NB4 (cell line): Measurements from ENCODE around the gene DDC.

Experiments used
- CTCF ChIP-seq: IDR thresholded peaks from one replicate; pipeline ENCODE4 v1.5.1; 2012; ENCODE audit warnings: low read depth, low read length
- POLR2A ChIP-seq: IDR thresholded peaks from 2 replicates; pipeline ENCODE4 v1.6.1; 2011; ENCODE audit warnings: mild to moderate bottlenecking; ENCODE audit not compliant: insufficient read length; ENCODE audit errors: extremely low read depth

- TF ChIP-seq CTCF, result no peak
- TF ChIP-seq POLR2A, result no peak
Observed at GRCh38 chr7:50577569-50577968, 12.4 kb upstream of the DDC start.
